ENCODE results near the gene TTN. TPM values are rescaled to one million over a fixed set of nuclear protein-coding genes. Genes with fewer than 3 reads are reported as not detected.

TTN gene
- total and polyA plus RNA-seq, 2 of the 4 experiments (the other 2 are of a cell fraction) = 0.02 to 0.18 TPM

DNA sequence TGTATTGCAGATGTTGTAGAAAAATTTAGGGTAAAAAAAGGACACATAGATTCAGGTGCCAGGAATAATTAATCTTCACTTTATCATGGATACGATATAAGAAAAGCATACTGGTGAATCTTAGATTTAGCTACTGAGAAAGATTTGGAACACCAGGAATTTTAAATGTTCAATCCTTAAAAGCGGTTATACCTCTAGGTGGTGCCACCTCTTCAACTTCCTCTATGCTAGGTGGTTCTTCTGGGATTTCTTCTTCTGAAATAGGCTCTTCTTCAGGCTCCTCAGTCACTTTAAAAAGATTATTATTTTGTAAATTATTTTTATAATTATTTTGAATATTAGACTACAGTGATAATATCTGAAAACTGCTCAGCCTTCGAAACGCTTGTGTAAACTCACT lies 133.1 kb downstream of the TTN start:
- no peak overlapping the region for H2AK9ac ChIP-seq (replicated peaks; ENCODE audit: low read depth, low read length, poor library complexity)
- H3K27me3 ChIP-seq (ENCODE audit: control insufficient read depth, insufficient read depth, low read length) = no peaks in the 10 kb centered on the region
- H3K9ac ChIP-seq (ENCODE audit: low read depth, low read length) = no peak overlapping the region
- H4K91ac ChIP-seq (ENCODE audit: insufficient read depth, low read depth, low read length) = no peak overlapping the region
- no peak overlapping the region for H4K8ac ChIP-seq (ENCODE audit: low read depth in 2 of 2, low read length in 2 of 2)
- H3K4me1 ChIP-seq (ENCODE audit: control insufficient read depth, insufficient read depth, low read length) = no peaks in the 10 kb centered on the region
- no CpG with 5 or more reads among the region's 4 CpGs for WGBS, 2 experiments (ENCODE audit: extremely low coverage in 2 of 2, insufficient read length in 1 of 2)
- H2BK120ac ChIP-seq (ENCODE audit: low read depth, low read length) = no peak overlapping the region
- dilution Hi-C loops (cut with HindIII; ENCODE audit: low sequenced_read_pairs, unreplicated experiment) = no loop called here
- no peak overlapping the region for H3K4ac ChIP-seq (ENCODE audit: low read depth, low read length)
- no peak for TF ChIP-seq RFX5 (IDR thresholded peaks at IDR 0.05; ENCODE audit: low read depth, low read length)
- no peak for TF ChIP-seq CHD1 (IDR thresholded peaks at IDR 0.05; ENCODE audit: low read depth, low read length)
- TF ChIP-seq FOS (IDR thresholded peaks at IDR 0.05; ENCODE audit: low read depth, low read length) = no peak
- TF ChIP-seq MAFK (IDR thresholded peaks at IDR 0.05; ENCODE audit: low read depth, low read length) = no peak
- no peak for TF ChIP-seq RAD21 (IDR thresholded peaks at IDR 0.05; ENCODE audit: low read length)
- TF ChIP-seq CEBPB (IDR thresholded peaks at IDR 0.05; ENCODE audit: low read depth, low read length) = no peak
- no peak for TF ChIP-seq POLR2A (IDR thresholded peaks at IDR 0.05; ENCODE audit: low read depth, low read length)
- TF ChIP-seq MXI1 (IDR thresholded peaks at IDR 0.05; ENCODE audit: borderline replicate concordance, low read depth, low read length) = no peak
- no peak for TF ChIP-seq SMC3 (IDR thresholded peaks at IDR 0.05; ENCODE audit: low read depth, low read length)
- TF ChIP-seq, protein P1, sequence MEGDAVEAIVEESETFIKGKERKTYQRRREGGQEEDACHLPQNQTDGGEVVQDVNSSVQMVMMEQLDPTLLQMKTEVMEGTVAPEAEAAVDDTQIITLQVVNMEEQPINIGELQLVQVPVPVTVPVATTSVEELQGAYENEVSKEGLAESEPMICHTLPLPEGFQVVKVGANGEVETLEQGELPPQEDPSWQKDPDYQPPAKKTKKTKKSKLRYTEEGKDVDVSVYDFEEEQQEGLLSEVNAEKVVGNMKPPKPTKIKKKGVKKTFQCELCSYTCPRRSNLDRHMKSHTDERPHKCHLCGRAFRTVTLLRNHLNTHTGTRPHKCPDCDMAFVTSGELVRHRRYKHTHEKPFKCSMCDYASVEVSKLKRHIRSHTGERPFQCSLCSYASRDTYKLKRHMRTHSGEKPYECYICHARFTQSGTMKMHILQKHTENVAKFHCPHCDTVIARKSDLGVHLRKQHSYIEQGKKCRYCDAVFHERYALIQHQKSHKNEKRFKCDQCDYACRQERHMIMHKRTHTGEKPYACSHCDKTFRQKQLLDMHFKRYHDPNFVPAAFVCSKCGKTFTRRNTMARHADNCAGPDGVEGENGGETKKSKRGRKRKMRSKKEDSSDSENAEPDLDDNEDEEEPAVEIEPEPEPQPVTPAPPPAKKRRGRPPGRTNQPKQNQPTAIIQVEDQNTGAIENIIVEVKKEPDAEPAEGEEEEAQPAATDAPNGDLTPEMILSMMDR (conservative IDR thresholded peaks at IDR 0.05; ENCODE audit: low read depth, low read length) = no peak
- TF ChIP-seq, protein P2, sequence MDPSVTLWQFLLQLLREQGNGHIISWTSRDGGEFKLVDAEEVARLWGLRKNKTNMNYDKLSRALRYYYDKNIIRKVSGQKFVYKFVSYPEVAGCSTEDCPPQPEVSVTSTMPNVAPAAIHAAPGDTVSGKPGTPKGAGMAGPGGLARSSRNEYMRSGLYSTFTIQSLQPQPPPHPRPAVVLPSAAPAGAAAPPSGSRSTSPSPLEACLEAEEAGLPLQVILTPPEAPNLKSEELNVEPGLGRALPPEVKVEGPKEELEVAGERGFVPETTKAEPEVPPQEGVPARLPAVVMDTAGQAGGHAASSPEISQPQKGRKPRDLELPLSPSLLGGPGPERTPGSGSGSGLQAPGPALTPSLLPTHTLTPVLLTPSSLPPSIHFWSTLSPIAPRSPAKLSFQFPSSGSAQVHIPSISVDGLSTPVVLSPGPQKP (IDR thresholded peaks at IDR 0.05; ENCODE audit: borderline replicate concordance, low read depth, low read length) = no peak
- no peak for TF ChIP-seq BHLHE40 (IDR thresholded peaks at IDR 0.05; ENCODE audit: low read depth, low read length)
- TF ChIP-seq RCOR1 (IDR thresholded peaks at IDR 0.05; ENCODE audit: insufficient replicate concordance, low read length) = no peak
- no peak for TF ChIP-seq NFE2L2 (IDR thresholded peaks at IDR 0.05; ENCODE audit: low read depth, low read length)
- TF ChIP-seq, protein P3, sequence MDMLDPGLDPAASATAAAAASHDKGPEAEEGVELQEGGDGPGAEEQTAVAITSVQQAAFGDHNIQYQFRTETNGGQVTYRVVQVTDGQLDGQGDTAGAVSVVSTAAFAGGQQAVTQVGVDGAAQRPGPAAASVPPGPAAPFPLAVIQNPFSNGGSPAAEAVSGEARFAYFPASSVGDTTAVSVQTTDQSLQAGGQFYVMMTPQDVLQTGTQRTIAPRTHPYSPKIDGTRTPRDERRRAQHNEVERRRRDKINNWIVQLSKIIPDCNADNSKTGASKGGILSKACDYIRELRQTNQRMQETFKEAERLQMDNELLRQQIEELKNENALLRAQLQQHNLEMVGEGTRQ (IDR thresholded peaks at IDR 0.05; ENCODE audit: low read depth, low read length) = no peak
- TF ChIP-seq MAZ (IDR thresholded peaks at IDR 0.05; ENCODE audit: borderline replicate concordance, low read depth, low read length) = no peak
- DNase-seq (no peak), ATAC-seq (ENCODE audit: low read depth) (no peak)
- no peak overlapping the region for H3K4me2 ChIP-seq (ENCODE audit: low read depth, low read length)
- no peak overlapping the region for H2AFZ ChIP-seq (replicated peaks; ENCODE audit: low read length, poor library complexity)
- ChIA-PET POLR2A (ENCODE audit: unreplicated experiment) (no interaction called here), CTCF (no interaction called here)
- no peak overlapping the region for H3K18ac ChIP-seq (ENCODE audit: low read depth, low read length)
- no peak overlapping the region for H2BK20ac ChIP-seq (ENCODE audit: low read depth, low read length)
- H3K27ac ChIP-seq (ENCODE audit: insufficient read depth, low read length) = no peak overlapping the region
- H3K14ac ChIP-seq (replicated peaks; ENCODE audit: low read depth, low read length) = no peak overlapping the region
- no peak overlapping the region for H2BK5ac ChIP-seq (ENCODE audit: low read depth, low read length, poor library complexity, severe bottlenecking)
- H3K9me3 ChIP-seq (ENCODE audit: control insufficient read depth, insufficient read depth, low read length) = no peaks in the 10 kb centered on the region
- BruUV-seq (replicated peaks) = no TSS peak
- in situ Hi-C loops (cut with MboI; ENCODE audit: low sequenced_read_pairs) = no loop called here
- no peaks in the 10 kb centered on the region for H3K79me1 ChIP-seq (ENCODE audit: low read depth in 1 of 2, low read length in 2 of 2)
- H4K5ac ChIP-seq (ENCODE audit: low read depth, low read length) = no peak overlapping the region
- H2AK5ac ChIP-seq (ENCODE audit: low read depth, low read length) = no peak overlapping the region
- no peaks in the 10 kb centered on the region for H3K9me1 ChIP-seq (ENCODE audit: insufficient read depth, low read length)
- no peak overlapping the region for H3K4me3 ChIP-seq (ENCODE audit: insufficient read depth, low read depth, low read length)
- intact Hi-C loops (cut with micrococcal nuclease) = no loop called here
- H3K56ac ChIP-seq (ENCODE audit: extremely low read depth, insufficient read depth, low read length) = no peak overlapping the region
- no peak overlapping the region for H3K23ac ChIP-seq (ENCODE audit: low read depth, low read length)
- H2BK15ac ChIP-seq (ENCODE audit: low read depth, low read length) = no peak overlapping the region
- no peaks in the 10 kb centered on the region for H3K36me3 ChIP-seq (ENCODE audit: control insufficient read depth, insufficient read depth, low read length)
- H4K20me1 ChIP-seq (ENCODE audit: insufficient read depth, low read length) = no peaks in the 10 kb centered on the region

Measured in IMR-90 (cell line).